ENCODE results near the gene HIVEP1.
"Not testable (repeated sequence)": the region's sequence is repeated elsewhere in the genome, so short reads cannot be mapped to it uniquely, and the experiment has no call there.

The HIVEP1 gene

DNA sequence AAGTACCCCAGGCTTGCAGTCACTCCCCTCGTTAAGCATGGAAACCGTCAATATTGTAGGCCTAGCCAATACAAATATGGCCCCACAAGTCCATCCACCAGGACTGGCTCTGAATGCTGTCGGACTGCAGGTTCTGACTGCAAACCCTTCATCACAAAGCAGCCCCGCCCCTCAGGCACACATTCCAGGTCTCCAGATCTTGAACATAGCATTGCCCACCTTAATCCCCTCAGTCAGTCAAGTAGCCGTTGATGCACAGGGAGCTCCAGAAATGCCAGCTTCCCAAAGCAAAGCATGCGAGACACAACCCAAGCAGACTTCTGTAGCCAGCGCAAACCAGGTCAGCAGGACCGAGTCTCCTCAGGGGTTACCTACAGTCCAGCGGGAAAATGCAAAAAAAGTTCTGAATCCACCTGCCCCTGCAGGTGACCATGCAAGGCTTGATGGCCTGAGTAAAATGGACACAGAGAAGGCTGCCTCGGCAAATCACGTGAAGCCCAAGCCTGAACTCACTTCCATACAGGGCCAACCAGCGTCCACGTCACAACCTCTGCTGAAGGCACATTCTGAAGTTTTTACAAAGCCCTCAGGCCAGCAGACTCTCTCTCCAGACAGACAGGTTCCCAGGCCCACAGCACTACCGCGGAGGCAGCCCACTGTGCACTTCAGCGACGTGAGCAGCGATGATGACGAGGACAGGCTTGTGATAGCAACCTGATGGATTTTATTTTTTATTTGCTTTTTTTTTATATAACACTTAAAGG lies 151.8 kb downstream of the HIVEP1 start:
- DNase-seq, result no peak

DNA sequence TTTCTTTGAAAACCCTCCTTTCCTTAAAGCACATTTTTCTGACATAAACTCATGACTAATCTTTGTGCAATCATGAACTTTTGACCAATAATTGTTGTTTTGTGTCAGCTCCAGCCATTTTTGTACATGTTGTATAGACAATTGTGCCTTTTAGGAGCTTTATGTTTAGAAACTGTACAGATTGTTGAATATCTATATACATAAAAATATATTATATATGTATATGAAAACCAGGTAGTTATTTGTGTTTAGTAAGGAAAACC lies 152.3 kb downstream of the HIVEP1 start:
- DNase-seq, result no peak

DNA sequence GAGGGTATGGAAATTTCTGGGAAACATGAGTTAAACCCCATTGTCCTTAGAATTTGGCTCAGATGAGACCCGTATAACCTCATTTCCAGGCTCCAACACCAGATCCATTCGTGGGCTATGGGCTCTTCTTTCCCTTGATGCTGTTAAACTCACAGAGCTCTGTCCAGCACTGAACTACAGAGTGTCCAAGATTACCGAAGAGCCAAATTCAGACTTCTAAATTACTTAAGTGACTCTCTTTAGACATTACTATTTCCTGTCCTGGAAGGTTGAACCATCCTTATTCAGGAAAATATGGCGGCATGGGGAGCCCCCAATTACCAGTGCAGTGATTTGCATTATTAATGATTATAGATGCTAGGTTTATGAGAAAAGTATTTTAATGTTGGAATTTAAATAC lies 153.2 kb downstream of the HIVEP1 start:
- DNase-seq, result no peak

DNA sequence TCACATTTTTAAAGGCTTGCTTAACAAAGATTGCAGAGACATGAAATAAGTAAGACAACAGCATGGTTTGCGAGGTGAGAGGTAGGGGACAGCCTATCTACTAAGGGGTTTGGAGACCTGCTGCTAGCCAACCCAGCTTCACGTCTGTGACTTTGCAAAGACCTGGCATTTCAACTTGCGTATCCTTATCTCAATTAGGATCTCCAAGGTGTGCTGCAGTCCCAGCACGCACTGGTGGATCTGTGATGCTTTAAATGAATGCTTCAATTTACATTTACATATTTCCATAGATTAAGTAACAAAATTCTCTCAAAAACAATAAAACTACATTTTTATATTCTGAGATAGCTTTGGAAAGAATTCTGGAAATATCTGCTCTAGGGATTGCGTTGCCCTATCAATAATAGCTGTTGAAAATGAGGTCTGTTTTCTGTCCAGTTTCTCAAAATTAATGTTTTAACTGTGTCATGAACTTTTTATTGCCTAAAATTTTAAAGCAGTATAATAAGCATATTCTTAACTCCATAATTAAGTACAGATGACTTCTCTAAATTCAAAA lies 153.7 kb downstream of the HIVEP1 start:
- no peak for DNase-seq

DNA sequence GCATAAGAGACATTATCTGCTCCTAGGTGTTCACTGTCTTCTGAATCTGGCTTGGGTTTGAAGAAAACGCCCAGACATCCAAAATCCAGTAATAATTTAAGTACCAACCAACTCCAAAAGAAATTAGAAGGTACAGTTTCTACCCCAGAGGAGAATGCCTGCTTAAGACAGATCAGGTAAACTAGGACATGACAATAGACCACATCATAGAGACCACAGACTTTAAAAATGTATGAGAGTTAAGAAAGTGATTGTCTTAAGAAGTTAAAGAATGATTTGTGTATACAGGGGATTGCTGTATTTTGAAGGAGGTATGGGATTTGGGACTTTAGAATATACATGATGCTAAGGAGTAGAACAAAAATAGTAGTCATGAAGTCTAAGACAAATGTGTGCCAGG lies 157.3 kb downstream of the HIVEP1 start:
- no peak for DNase-seq

DNA sequence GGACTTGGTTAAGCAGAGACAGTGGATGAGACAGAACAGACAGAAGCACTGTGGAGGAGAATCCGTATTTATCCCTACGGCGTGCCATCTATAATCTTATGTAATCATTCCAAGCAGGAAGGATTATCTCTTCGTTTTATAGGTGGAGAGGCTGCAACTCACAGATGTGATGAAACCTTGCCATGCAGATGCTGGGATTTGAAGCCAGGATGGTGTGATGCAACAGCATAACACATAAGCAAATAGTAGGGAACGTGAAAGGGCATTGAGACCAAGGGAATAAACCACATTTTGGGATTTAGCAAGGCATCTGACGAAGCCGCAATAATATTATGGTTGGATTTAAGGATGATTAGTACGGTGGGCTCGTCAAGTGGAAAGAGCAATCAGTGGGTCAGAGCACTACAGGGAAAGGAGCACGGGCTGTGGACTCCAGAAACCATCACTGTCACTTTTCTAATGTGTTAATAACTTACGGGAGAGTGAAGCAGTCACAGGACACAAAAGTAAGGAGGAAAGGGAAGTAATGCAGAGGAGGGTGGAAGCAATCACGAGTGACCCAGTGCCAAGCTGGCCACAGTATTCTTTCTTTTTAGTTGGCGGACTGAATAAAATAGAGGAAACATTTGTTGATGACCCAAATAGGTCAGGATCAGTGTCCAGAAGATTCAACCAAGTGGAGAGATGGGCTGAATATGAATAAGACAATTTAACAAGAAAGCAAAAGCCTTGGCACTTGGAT lies 158.4 kb downstream of the HIVEP1 start:
- no peak for DNase-seq

DNA sequence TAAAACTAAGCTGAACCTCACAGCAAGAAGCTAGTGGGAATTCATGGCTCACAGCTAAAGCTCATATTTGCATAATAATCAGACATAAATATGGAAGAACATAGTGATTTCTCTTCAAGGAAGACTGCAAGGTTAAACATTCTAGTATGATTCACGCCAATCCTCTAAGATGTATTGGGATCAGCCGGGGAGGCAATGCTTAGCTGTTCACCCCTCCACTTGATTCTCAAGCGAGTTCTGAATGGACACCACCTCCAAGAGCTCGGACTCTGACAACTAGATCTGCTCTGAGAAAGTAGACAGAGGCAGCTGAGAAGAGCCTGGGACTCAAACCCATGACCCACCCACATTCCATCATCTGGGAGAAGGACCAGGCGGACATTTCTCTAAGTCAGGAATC lies 159.6 kb downstream of the HIVEP1 start:
- DNase-seq, result no peak

DNA sequence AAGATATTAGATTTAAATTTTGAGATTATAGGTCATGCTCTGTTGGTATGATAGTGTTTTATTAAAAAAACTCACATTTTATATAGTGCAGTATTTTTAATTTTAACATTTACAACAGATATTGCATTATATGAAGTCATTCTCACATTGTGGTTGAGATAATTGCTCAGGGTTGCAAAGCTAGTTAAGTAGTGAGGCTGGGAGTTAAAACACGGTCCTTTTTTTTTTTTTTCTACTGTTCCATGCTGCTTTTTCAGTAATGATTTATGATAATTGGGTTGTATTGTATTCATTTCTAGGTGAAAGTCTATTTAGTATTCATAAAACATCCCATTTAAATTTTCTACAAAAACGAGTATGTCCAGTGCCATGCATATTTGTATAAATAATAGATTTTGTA lies 160.5 kb downstream of the HIVEP1 start:
- no peak for DNase-seq

- DNase-seq, result no peak
Measured at GRCh38 chr6:12173181-12173580, 161.1 kb downstream of the HIVEP1 start.

DNA sequence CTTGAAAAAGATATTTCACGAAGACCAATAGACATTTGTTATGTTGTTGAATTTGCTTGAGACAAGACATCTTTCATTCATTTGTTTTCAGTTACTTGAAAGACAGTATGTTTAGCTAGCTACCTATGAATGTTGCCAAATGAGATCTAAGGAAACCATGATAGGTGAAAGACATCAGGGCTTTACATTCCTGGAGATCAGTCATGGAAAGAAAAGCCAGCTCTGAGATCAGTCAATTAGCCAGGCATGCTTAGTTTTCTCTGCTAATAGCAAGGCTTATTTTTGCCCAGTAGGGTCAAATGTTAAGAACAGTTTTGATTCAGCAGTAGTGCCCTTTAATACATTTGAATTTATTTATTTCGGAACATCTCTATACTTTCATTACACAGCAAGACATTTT lies 161.5 kb downstream of the HIVEP1 start:
- no peak for DNase-seq

GRCh38 chr6:12174878-12175277 lies 162.8 kb downstream of the HIVEP1 start:
- no peak for DNase-seq

- DNase-seq, result no peak
Measured at GRCh38 chr6:12175626-12176025, 163.5 kb downstream of the HIVEP1 start.

DNA sequence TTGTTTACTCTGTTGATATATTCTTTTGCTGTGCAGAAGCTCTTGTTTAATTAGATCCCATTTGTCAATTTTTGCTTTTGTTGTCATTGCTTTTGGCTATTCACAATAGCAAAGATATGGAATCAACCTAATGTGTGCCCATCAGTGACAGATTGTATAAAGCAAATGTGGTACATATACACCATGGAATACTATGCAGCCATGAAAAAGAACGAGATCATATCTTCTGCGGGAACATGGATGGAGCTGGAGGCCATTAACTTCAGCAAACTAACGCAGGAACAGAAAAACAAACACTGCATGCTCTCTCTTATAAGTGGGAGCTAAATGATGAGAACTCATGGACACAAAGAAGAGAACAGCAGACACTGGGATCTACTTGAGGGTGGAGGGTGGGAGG lies 164.7 kb downstream of the HIVEP1 start:
- DNase-seq, result not testable (repeated sequence)

- DNase-seq, result no peak
Measured at GRCh38 chr6:12178521-12178920, 166.4 kb downstream of the HIVEP1 start.

- DNase-seq, result no peak
Measured at GRCh38 chr6:12181481-12181880, 169.4 kb downstream of the HIVEP1 start.

DNA sequence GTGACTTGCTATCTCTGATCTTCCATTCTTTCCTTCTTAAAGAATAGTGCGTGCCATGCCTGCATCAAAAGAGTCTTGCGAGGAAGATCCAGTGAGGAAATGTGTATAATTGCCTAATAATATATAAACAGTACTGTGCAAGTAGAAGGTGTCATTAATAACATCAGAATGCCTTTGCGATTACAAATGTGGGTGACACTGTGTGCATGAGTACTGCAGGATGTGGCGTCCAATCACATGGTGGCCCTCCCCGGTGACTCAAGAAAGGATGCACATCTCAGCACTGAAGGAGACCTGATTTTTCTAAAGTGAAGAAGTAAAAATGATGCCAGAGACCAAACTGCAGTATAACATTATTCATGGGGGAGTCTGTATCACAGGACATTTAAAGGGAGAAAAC lies 170.6 kb downstream of the HIVEP1 start:
- DNase-seq, result no peak

DNA sequence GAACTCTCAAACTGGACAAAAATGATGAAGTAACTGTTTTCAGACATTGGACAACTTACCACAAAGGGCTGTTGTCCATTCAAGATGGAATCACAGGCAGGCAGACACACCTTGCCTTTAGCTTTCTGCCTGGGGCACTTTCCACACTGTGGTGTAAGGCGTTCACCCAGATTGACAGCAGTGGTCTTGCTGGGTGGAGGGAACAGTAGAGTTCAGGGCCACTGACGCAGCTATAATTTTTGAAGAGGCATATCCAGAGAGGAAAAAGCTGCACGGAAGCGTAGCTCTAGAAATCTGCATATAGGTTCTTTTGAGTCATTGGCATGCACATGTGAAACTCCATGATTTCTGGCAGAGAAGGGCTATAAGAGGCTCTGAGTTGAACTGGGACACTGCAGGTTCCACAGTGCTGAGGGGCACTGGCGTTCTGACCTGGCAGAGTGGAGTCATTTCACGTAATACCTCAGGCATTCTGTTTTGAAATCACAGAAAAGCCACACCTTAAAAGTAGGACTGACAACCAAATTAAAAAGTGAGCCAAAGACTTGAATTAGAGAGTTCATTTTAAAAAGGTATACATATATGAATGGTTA lies 173.1 kb downstream of the HIVEP1 start:
- DNase-seq, result no peak

- no peak for DNase-seq
Measured at GRCh38 chr6:12186528-12186927, 174.4 kb downstream of the HIVEP1 start.

- DNase-seq, result no peak
Measured at GRCh38 chr6:12189150-12189549, 177.0 kb downstream of the HIVEP1 start.

- DNase-seq, result no peak
Measured at GRCh38 chr6:12189661-12190060, 177.5 kb downstream of the HIVEP1 start.

DNA sequence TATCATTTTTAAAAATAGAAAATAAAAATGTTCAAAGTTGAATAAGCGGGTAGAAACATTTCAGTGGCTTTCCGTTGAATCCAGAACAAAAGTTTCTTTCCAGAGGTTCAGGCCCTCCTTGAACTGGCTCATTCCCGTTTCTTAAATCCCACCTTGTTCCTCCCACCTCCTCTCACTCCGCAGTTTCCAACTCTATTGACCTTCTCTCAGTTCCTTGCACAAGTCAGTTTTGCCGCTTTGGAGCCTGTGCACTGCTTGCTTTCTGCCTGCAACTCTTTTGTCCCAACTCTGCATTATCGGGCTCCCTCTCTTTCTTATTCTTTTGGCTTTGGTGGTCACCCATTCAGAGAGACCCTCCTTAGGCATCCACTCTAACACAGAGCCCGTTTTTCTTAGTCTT lies 178.1 kb downstream of the HIVEP1 start:
- DNase-seq, result no peak

DNA sequence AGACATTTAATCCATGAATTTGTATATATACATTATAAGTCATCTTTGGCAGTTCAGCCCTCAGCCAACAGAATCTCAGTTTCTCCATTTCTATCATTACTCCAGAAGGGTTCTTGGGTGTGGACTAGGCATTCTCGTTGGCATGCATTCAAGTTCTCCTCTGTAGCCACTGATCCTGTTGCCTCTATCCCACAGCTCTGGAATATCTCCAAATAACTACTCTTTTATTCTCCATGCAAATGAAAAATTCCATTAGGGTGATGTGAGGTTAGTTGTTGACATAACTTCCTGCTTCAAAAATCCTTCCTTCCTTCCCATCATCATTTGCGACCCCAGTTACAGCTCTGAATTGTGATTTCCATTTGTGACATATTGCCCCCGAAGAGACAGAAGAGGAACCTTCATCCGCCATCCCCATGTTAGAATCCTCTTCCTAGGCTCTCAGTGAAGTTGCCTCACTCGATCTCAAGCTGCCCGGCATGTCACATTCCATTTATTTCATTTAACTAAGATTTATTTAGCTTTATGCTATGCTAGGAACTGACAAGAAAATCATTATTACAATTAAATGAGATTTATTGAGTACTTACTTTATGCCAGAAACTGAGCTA lies 184.3 kb downstream of the HIVEP1 start:
- no peak for DNase-seq

- no peak for DNase-seq
Measured at GRCh38 chr6:12198851-12199250, 186.7 kb downstream of the HIVEP1 start.

All from cortex of kidney (tissue), 1 donor.